GM21737 (cell line): ENCODE measurements around the gene SLC2A9.

Source experiments
- ATAC-seq: cut with Tn5 transposase; IDR thresholded peaks from one replicate; pipeline ENCODE4 v1.9.1; 2021; ENCODE audit warnings: mild to moderate bottlenecking, moderate library complexity; ENCODE audit not compliant: unreplicated experiment

SLC2A9 gene

GRCh38 chr4:10020871-10021652, at the start of gene SLC2A9:
TSS of gene SLC2A9 (minus strand) at chr4:10021497. CDS start at chr4:10021429, 68 bp downstream.
- ATAC-seq: no peak

- no peak for ATAC-seq
Observed at GRCh38 chr4:10069075-10069642, 47.9 kb upstream of the SLC2A9 start.

- ATAC-seq: no peak
Observed at GRCh38 chr4:10066670-10067651, 45.7 kb upstream of the SLC2A9 start.

GRCh38 chr4:10066206-10066605, 44.9 kb upstream of the SLC2A9 start:
- ATAC-seq: no peak

- no peak for ATAC-seq
Observed at GRCh38 chr4:10063544-10064300, 42.4 kb upstream of the SLC2A9 start.

GRCh38 chr4:10061650-10062415, 40.5 kb upstream of the SLC2A9 start:
- ATAC-seq: no peak

- no peak for ATAC-seq
Observed at GRCh38 chr4:10058371-10058770, 37.1 kb upstream of the SLC2A9 start.

GRCh38 chr4:10057023-10057395, 35.7 kb upstream of the SLC2A9 start:
- no peak for ATAC-seq

- ATAC-seq: no peak
Observed at GRCh38 chr4:10056334-10057022, 35.2 kb upstream of the SLC2A9 start.

- ATAC-seq: no peak
Observed at GRCh38 chr4:10055871-10056270, 34.6 kb upstream of the SLC2A9 start.

GRCh38 chr4:10054571-10055041, 33.3 kb upstream of the SLC2A9 start:
- no peak for ATAC-seq

GRCh38 chr4:10053635-10054453, 32.5 kb upstream of the SLC2A9 start:
- no peak for ATAC-seq

- no peak for ATAC-seq
Observed at GRCh38 chr4:10051517-10052135, 30.3 kb upstream of the SLC2A9 start.

GRCh38 chr4:10050721-10051120, 29.4 kb upstream of the SLC2A9 start:
- ATAC-seq: no peak

GRCh38 chr4:10050261-10050661, 29.0 kb upstream of the SLC2A9 start:
- ATAC-seq: no peak

GRCh38 chr4:10048941-10049697, 27.8 kb upstream of the SLC2A9 start:
- ATAC-seq: no peak

GRCh38 chr4:10047967-10048366, 26.7 kb upstream of the SLC2A9 start:
- no peak for ATAC-seq
